NCI-H1417 (cell line): ENCODE results near the gene RAP1B.

Experiments
- DNase-seq, 3 experiments: peaks; one replicate each; lab custom pipeline; 2025; lab: John Stamatoyannopoulos, UW

RAP1B gene

DNA sequence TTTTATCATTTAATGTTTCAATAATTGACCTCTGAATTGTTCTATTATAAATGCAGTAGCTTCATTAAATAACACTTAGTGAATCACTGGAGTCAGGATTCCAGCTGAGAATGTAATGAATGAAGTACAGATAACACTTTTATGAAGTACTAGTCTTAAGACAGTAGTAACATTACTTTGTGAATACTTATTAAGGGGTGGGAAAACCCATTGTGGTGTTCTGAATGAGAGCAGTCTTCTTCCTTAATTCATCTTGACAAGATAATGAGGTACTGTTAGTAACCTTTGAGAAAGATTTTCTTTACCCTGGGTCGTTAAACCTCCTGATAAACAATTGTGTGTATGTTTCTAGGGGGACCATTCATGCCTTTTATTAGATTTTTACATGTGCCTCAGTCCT, 88.8 kb downstream of the RAP1B start:
- no peak for DNase-seq
